Gastroesophageal sphincter (tissue), 4 donors: Measurements from ENCODE around the gene C22orf31. TPM values are rescaled to one million over a fixed set of nuclear protein-coding genes. Genes with fewer than 3 reads are reported as not detected.
"Not testable (repeated sequence)": the region's sequence is repeated elsewhere in the genome, so short reads cannot be mapped to it uniquely, and the experiment has no call there.

Experiments
- ATAC-seq: fragments of 150-250 bp; one replicate; pipeline ENCODE4 v1.9.1; 2016; ENCODE audit warnings: mild to moderate bottlenecking, moderate library complexity
- H3K27ac ChIP-seq, 4 donors: fragments of 200-600 bp; sonication (generic) in 3 of 4; 1 replicate in 3 of 4; 2 replicates in 1 of 4; pipeline ENCODE4 v1.5.1; 2016 to 2019
- H3K27me3 ChIP-seq: fragments of 200-600 bp; sonication (generic); one replicate; pipeline ENCODE4 v1.5.1; 2019
- H3K36me3 ChIP-seq, 2 donors: fragments of 200-600 bp; sonication (generic); one replicate each; pipeline ENCODE4 v1.5.1; 2019; ENCODE audit warnings: control low read depth in 1 of 2
- H3K4me1 ChIP-seq, 3 donors: fragments of 200-600 bp; sonication (generic); 1 replicate in 2 of 3; 2 replicates in 1 of 3; pipeline ENCODE4 v1.5.1; 2016 to 2019; ENCODE audit warnings: control low read depth in 2 of 3
- H3K4me3 ChIP-seq, 2 donors: fragments of 200-600 bp; sonication (generic); one replicate each; pipeline ENCODE4 v1.5.1; 2019; ENCODE audit warnings: mild to moderate bottlenecking in 1 of 2, moderate library complexity in 1 of 2
- H3K9me3 ChIP-seq, 3 donors: fragments of 200-600 bp; sonication (generic); one replicate each; pipeline ENCODE4 v1.5.1; 2017 to 2019; ENCODE audit warnings: control low read depth in 2 of 3
- EP300 ChIP-seq: sonication (generic); formaldehyde crosslinking; IDR thresholded peaks from one replicate; pipeline ENCODE4 v1.6.1; 2017; ENCODE audit warnings: antibody characterized with exemption, mild to moderate bottlenecking
- POLR2A ChIP-seq, 2 donors: fragments of 450-650 bp; IDR thresholded peaks; one replicate each; pipeline ENCODE4 v1.6.1; 2017; ENCODE audit warnings: antibody characterized with exemption in 2 of 2, mild to moderate bottlenecking in 2 of 2, moderate library complexity in 1 of 2
- POLR2AphosphoS5 ChIP-seq: sonication (generic); formaldehyde crosslinking; IDR thresholded peaks from one replicate; pipeline ENCODE4 v1.6.1; 2017; ENCODE audit warnings: antibody characterized with exemption
- WGBS, 2 donors: methylation state at CpG; one replicate each; pipeline ENCODE4 v1.1.5; 2018; ENCODE audit warnings: low coverage in 1 of 2; 5-methylcytosine and 5-hydroxymethylcytosine counted together
- total RNA-seq, 4 donors: library from RNA; depleted of rRNA; stranded (reverse); fragments of >200 nt; gene quantifications; one replicate each; pipeline ENCODE4 v1.1.0, GENCODE V29; 2016
- TF ChIP-seq, protein P1 (sequence below), 4 experiments: fragments of 200-600 bp in 2 of 4; fragments of 450-650 bp in 2 of 4; sonication (generic) in 1 of 4; IDR thresholded peaks; one replicate each; pipeline ENCODE4 v1.5.1; 2017 to 2019; ENCODE audit warnings: antibody characterized with exemption in 4 of 4, mild to moderate bottlenecking in 2 of 4, moderate library complexity in 2 of 4

The C22orf31 gene
- total RNA-seq, 4 donors from 2014 or later = not detected

DNA sequence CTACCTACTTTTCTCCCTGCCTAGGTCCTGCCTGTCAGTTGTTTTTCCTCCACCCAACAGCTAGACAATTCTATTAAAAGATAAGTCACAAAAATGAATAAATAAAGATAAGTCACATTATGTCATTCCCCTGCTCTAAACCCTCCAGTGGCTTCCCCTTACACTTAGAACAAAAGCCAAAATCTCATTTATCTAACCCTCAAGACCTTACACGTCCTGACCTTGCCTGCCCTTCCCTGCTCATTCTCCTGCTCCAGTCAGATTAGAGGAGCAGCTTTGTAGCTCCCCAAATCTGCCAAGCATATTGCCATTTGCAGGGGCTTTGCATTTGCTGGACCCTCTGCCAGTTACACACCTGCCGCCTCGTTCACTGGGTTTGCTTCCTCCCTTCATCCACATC, 27.9 kb upstream of the C22orf31 start:
- ATAC-seq = no peak
- no peaks in the 10 kb centered on the region for H3K27me3 ChIP-seq
- no peak overlapping the region for H3K27ac ChIP-seq
- H3K4me1 ChIP-seq = peaks cover 0 to 29% (median 0%) of the 10 kb centered on the region in 3 donors
- H3K4me3 ChIP-seq = no peak overlapping the region
- no peaks in the 10 kb centered on the region for H3K36me3 ChIP-seq
- TF ChIP-seq EP300 (no peak), POLR2A (IDR thresholded peaks at IDR 0.05) (no peak), POLR2AphosphoS5 (no peak)
- TF ChIP-seq, protein P1, sequence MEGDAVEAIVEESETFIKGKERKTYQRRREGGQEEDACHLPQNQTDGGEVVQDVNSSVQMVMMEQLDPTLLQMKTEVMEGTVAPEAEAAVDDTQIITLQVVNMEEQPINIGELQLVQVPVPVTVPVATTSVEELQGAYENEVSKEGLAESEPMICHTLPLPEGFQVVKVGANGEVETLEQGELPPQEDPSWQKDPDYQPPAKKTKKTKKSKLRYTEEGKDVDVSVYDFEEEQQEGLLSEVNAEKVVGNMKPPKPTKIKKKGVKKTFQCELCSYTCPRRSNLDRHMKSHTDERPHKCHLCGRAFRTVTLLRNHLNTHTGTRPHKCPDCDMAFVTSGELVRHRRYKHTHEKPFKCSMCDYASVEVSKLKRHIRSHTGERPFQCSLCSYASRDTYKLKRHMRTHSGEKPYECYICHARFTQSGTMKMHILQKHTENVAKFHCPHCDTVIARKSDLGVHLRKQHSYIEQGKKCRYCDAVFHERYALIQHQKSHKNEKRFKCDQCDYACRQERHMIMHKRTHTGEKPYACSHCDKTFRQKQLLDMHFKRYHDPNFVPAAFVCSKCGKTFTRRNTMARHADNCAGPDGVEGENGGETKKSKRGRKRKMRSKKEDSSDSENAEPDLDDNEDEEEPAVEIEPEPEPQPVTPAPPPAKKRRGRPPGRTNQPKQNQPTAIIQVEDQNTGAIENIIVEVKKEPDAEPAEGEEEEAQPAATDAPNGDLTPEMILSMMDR (IDR thresholded peaks at IDR 0.05) = no peak
- 66 to 74% methylated on average over 3 of the region's 3 CpGs for WGBS, 2 donors
- H3K9me3 ChIP-seq = no peaks in the 10 kb centered on the region

DNA sequence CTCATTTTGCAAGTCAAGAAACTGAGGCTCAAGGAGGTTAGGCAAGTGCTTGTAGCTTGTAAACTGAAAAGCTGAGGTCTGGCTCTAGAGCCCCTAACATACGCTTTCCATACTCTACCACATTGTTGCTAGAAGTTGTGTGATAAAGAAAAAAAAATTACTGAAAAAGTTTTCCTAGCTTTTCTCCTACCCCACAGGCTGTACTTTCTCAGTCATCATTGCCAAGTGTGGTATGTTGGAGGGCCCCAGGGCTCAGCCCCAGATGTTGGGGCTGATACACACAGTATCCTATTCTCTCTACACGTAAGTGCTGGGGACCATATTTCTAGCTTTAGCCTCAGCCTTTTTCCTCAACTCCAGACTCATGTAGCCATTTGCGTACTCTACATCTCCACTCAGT, 27.2 kb upstream of the C22orf31 start:
- H3K9me3 ChIP-seq = no peaks in the 10 kb centered on the region
- ATAC-seq = no peak
- H3K27me3 ChIP-seq = no peaks in the 10 kb centered on the region
- TF ChIP-seq POLR2A (IDR thresholded peaks at IDR 0.05) = no peak
- TF ChIP-seq POLR2AphosphoS5 = no peak
- no peak for TF ChIP-seq EP300
- TF ChIP-seq, protein P1 (IDR thresholded peaks at IDR 0.05) = no peak
- no peak overlapping the region for H3K27ac ChIP-seq
- no peak overlapping the region for H3K4me3 ChIP-seq
- H3K4me1 ChIP-seq = peaks cover 0 to 31% (median 0%) of the 10 kb centered on the region in 3 donors
- no peaks in the 10 kb centered on the region for H3K36me3 ChIP-seq
- 100% methylated on average over 2 to 3 of the region's 3 CpGs for WGBS, 2 donors

DNA sequence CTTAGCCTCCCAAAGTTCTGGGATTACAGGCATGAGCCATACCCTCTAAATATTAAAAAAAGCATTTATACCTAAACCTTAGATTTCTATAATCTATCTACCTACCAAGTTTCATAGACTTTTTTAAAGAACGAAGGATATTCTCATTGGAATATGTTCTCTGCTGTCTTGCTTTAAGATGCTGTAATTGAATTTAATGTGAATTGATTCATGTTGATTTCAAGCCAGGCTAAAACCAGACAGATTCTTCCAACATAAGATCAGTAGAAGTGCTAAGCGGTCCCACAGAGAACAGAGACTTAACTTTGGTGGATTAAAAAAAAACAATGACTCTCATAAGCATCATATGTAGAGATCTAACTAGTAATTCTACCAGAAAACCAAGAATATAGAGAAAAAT, 25.4 kb upstream of the C22orf31 start:
- H3K4me3 ChIP-seq = no peak overlapping the region
- no peaks in the 10 kb centered on the region for H3K36me3 ChIP-seq
- H3K4me1 ChIP-seq = peaks cover 0 to 25% (median 0%) of the 10 kb centered on the region in 3 donors
- H3K9me3 ChIP-seq = no peaks in the 10 kb centered on the region
- 74 to 100% methylated on average over 2 of the region's 2 CpGs for WGBS, 2 donors
- no peaks in the 10 kb centered on the region for H3K27me3 ChIP-seq
- no peak for ATAC-seq
- H3K27ac ChIP-seq = no peak overlapping the region
- no peak for TF ChIP-seq POLR2AphosphoS5
- TF ChIP-seq, protein P1 (IDR thresholded peaks at IDR 0.05) = no peak
- TF ChIP-seq POLR2A (IDR thresholded peaks at IDR 0.05) = no peak
- no peak for TF ChIP-seq EP300

DNA sequence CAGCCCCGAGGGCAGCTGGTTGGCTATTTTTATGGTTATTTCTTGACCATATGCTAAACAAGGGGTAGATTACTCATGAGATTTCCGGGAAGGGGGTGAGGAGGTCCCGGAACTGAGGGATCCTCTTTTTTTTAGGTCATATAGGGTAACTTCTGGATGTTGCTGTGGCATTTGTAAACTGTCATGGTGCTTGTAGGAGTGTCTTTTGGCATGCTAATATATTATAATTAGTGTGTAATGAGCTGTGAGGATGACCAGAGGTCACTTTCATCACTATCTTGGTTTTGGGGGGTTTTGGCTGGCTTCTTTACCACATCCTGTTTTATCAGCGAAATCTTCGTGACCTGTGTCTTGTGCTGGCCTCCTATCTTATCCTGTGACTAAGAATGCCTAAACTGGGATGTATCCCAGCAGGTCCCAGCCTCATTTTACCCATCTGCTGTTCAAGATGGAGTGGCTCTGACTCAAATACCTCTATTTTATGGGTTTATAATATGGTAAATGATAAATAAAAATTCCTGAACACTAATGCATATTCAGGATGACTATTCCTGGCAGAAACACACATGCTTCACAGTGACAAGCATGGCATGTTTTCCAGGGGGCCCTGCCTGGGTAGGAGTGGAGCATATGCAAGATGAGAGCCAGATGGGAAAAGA, 22.4 kb upstream of the C22orf31 start:
- no peak overlapping the region for H3K27ac ChIP-seq
- peaks cover 0 to 32% (median 0%) of the 10 kb centered on the region in 3 donors for H3K4me1 ChIP-seq
- no peak for TF ChIP-seq EP300
- TF ChIP-seq, protein P1 (IDR thresholded peaks at IDR 0.05) = no peak
- TF ChIP-seq POLR2AphosphoS5 = no peak
- no peak for TF ChIP-seq POLR2A (IDR thresholded peaks at IDR 0.05)
- no peaks in the 10 kb centered on the region for H3K27me3 ChIP-seq
- WGBS, 2 donors = 38 to 63% methylated on average over 4 to 5 of the region's 5 CpGs
- ATAC-seq = no peak
- no peaks in the 10 kb centered on the region for H3K36me3 ChIP-seq
- no peak overlapping the region for H3K4me3 ChIP-seq
- no peaks in the 10 kb centered on the region for H3K9me3 ChIP-seq

DNA sequence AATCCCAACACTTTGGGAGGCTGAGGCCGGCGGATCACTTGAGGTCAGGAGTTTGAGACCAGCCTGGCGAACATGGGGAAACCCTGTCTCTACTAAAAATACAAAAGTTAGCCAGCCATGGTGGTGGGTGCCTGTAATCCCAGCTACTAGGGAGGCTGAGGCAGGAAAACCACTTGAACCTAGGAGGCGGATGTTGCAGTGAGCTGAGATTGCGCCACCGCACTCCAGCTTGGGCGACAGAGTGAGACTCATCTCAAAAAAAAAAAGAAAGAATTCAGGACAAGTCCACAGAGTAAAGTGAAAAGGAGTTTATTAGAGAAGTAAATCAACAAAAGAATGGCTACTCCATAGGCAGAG, 21.9 kb upstream of the C22orf31 start:
- H3K4me3 ChIP-seq, H3K9me3 ChIP-seq, ATAC-seq, H3K27me3 ChIP-seq, H3K36me3 ChIP-seq, H3K27ac ChIP-seq: not testable (repeated sequence)
- H3K4me1 ChIP-seq = peaks cover 0 to 36% (median 0%) of the 10 kb centered on the region in 3 donors
- WGBS, 2 donors = 84 to 98% methylated on average over 7 of the region's 7 CpGs
